Measurements from ENCODE around the gene FLAD1.

Gene FLAD1

DNA sequence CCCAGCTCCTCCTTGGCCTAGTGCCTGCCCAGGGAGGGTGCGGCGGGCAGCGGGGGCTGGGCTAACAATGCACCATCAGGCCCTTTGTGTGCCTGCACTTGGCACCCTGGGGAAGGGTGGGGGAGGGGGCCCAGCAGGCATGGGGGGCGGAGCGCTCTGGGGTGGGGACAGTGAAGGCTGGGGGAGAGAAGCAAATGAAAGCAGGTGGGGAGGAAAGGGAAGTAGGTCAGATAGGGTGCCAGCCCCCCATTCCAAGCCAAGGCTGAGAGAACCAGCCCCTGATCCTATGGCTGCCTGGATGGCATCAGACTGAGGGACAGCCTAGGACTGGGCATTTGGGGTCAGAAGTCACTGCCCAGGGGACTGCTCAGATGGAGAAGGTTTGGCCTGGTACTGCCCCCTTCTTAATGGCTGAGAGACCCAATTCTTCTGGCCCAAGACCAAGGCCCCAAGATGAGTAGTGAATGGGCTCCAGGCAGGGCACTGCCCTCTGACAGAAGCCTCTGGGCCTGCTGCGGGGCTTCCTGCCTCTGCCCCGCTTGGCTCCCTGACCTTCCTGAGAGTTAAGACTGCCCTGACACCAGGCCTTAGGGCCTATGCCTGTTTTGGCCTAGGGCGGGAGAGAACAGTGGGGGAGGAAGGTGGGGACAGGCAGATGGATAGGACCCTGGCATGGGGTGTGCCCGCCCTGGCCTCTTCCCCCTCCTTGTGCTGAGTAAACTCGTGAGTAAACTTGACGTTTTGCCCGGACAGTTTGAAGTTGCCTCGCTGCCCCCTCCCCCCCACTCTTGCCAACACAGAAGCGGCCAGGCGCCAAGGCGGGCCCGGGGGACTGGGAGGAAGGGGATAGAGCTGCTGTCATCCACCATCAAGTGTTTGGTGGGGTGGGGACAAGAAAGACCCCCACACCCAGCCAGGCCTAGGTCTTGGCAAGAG lies 22.2 kb downstream of the FLAD1 start:
- DNase-seq (ENCODE audit: low read depth) = no peak

GRCh38 chr1:155006601-155007101 lies 23.5 kb downstream of the FLAD1 start:
- DNase-seq (ENCODE audit: low read depth) = no peak

GRCh38 chr1:155007251-155007828 lies 24.2 kb downstream of the FLAD1 start:
- DNase-seq (ENCODE audit: low read depth) = no peak

GRCh38 chr1:155008015-155008941 lies 25.1 kb downstream of the FLAD1 start:
- no peak for DNase-seq (ENCODE audit: low read depth)

GRCh38 chr1:155009221-155009711 lies 26.1 kb downstream of the FLAD1 start:
- no peak for DNase-seq (ENCODE audit: low read depth)

DNA sequence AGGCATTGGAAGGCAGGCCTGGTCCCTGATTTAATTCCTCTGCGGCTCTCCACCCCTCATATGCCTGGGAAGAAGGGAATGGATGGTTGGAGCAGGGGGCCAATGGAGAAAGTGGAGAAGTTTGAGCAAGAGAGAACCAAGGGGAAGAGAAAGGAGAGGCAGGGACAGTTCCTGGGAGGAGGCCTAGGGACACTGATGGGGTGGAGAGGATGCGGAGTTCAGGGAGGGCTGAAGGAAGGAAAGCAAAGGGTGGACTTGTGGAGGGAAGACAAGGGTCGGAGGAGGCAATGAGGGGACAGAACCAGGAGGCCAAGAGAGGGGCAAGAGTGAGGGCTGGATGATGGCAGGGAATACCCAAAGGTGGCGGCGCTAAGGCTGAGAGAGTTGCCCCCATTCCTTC lies 26.6 kb downstream of the FLAD1 start:
- DNase-seq (ENCODE audit: low read depth) = no peak

DNA sequence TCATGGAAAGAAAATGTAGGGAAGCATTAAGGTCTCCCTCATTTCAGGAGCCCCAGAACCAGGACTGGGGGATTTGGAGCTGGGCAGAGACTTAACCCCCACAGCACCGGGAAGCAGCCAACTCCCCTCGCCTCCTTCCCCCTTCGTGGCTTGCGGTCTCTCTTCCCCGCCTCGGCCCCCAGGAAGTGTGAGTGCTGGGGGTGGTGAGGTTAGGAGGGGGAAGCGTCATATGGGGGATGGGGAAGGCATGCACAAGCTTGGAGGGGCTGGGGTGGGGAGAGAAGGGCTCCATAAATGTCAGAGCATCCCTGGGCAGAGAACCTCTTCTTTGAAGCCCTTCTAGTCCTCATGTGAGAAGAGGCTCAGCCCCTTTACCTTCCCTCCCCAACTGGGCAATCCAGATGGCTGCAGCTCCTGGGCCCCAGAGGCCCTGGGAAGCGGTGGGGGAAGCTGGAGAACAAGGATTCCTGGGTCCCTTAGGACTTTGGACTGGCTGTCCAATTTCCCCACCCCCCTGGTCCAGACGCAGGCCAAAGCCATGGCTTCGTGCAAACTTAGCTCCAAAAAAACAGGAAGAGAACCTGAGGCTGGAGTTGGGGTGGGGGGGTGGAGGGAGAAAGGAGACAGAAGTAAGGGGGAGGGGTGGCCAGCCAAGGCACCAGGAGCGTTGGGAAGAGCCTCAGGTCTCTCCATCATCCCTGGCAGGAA lies 27.2 kb downstream of the FLAD1 start:
- DNase-seq (ENCODE audit: low read depth) = no peak

GRCh38 chr1:155011004-155011416 lies 27.9 kb downstream of the FLAD1 start:
- no peak for DNase-seq (ENCODE audit: low read depth)

DNA sequence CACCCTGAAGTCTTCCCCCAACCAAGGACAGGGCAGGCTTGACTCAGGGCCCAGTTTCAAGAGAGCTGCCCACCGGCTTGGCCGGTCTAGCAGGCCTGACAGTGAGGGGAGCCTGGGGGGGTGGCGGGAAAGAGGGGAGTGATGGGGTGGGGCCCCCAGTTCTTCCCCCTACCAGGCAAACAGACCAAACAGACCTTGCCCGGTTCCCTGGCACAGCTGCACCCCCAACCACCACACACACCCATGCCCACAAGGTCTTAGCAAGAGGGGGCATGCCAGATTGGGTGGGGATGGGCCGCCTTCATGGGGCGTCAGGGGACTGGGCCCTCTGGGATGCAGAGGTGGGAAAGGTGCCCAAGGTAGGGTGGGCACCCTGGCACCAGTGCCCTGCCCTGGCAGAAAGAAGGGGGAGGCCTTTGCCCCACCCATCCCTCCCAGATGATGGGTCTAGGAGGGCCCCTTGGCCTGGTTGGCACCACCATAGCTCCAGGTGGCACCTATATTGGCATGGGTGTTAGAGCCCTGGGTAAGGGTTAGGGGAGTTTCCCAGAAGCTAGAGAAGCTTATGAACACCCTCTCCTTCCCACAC lies 28.4 kb downstream of the FLAD1 start:
- no peak for DNase-seq (ENCODE audit: low read depth)

GRCh38 chr1:155012026-155012546 lies 28.9 kb downstream of the FLAD1 start:
- no peak for DNase-seq (ENCODE audit: low read depth)

GRCh38 chr1:155012776-155013602 lies 29.8 kb downstream of the FLAD1 start:
- no peak for DNase-seq (ENCODE audit: low read depth)

GRCh38 chr1:155013632-155014031 lies 30.5 kb downstream of the FLAD1 start:
- DNase-seq (ENCODE audit: low read depth) = no peak

GRCh38 chr1:155014709-155015508 lies 31.8 kb downstream of the FLAD1 start:
- DNase-seq (ENCODE audit: low read depth) = no peak

- no peak for DNase-seq (ENCODE audit: low read depth)
Measured at GRCh38 chr1:155015527-155016230, 32.5 kb downstream of the FLAD1 start.

GRCh38 chr1:155016231-155016831 lies 33.2 kb downstream of the FLAD1 start:
- no peak for DNase-seq (ENCODE audit: low read depth)

DNA sequence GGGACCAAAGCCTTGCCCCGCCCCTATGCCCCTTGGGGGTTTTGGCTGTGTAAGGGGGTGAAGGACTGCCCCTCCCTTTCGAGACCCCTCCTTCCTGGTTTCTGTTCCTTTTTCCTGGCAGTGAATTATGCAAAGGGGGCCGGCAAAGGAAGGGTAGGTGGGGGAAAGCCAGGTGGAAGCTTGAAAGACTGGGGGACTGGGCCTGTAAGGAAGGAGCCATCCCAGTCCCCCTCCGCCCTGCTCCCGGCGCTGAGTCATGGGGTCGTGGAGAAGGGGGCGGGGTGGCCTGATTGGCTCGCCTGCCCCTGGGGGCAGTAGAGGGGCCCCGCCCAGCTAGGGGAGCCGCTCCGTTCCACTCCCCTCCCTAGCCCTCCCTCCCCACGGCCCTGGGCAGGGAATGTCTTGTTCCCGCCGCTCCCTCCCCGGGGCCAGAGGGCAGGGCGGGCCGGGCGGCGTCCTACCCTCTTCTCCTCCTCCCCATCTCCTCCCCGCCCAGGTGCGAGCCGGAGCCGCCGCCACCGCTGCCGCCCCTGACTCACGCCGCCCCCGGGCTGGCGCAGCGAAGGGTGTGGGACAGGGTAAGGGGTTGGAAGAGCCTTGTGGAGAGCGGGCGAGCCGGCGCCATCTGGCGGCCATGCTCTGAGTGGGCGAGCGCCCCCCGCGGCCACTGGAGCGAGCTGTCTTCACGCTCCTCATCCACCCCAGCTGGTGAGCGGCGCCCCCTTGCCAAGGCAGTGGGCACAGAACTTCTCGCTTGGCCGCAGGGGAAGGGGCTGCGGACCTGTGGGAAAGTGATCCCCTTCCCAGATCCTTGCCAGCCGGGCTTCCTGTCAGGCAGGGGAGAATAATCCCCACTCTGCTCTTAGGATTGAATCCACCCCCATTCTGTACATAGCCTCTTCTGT lies 34.1 kb downstream of the FLAD1 start:
- DNase-seq (ENCODE audit: low read depth) = peak; percentile 84

GRCh38 chr1:155017946-155018316 lies 34.8 kb downstream of the FLAD1 start:
- DNase-seq (ENCODE audit: low read depth) = no peak
